Astrocyte (in vitro differentiated cells and primary cell): ENCODE results near the gene GRID2. TPM values are rescaled to one million over a fixed set of nuclear protein-coding genes. Genes with fewer than 3 reads are reported as not detected.

Experiments
- DNase-seq: peaks from one replicate; pipeline ENCODE4 v3.0.0-alpha.2; 2010; ENCODE audit warnings: low read depth
- FAIRE-seq: peaks from 2 replicates; lab custom pipeline; 2011; peaks lifted over from hg19 to GRCh38; lab: Jason Lieb, UNC
- H2AFZ ChIP-seq: 2 replicates; pipeline ENCODE4 v1.6.0; 2012; ENCODE audit warnings: low read depth, low read length, inconsistent platforms
- H3K27ac ChIP-seq: 2 replicates; pipeline ENCODE4 v1.5.1; 2011; ENCODE audit warnings: low read depth, low read length, inconsistent platforms
- H3K27me3 ChIP-seq: 2 replicates; pipeline ENCODE4 v1.6.0; 2011; ENCODE audit warnings: low read length, inconsistent platforms; ENCODE audit not compliant: insufficient read depth
- H3K36me3 ChIP-seq: 2 replicates; pipeline ENCODE4 v1.5.1; 2011; ENCODE audit warnings: low read length, inconsistent platforms; ENCODE audit not compliant: insufficient read depth
- H3K4me1 ChIP-seq: 2 replicates; pipeline ENCODE4 v1.5.1; 2011; ENCODE audit warnings: low read length, inconsistent platforms; ENCODE audit not compliant: insufficient read depth
- H3K4me2 ChIP-seq: 2 replicates; pipeline ENCODE4 v1.6.0; 2012; ENCODE audit warnings: low read length, inconsistent platforms
- H3K4me3 ChIP-seq: 2 replicates; pipeline ENCODE4 v1.5.1; 2011; ENCODE audit warnings: low read depth, mild to moderate bottlenecking, low read length, inconsistent platforms; ENCODE audit not compliant: insufficient read depth
- H3K79me2 ChIP-seq: 2 replicates; pipeline ENCODE4 v1.6.0; 2012; ENCODE audit warnings: mild to moderate bottlenecking, low read length, inconsistent platforms; ENCODE audit not compliant: insufficient read depth
- H3K9ac ChIP-seq: 2 replicates; pipeline ENCODE4 v1.6.0; 2012; ENCODE audit warnings: mild to moderate bottlenecking, low read length, inconsistent platforms
- H3K9me3 ChIP-seq: 2 replicates; pipeline ENCODE4 v1.5.1; 2012; ENCODE audit warnings: low read depth, mild to moderate bottlenecking, low read length, inconsistent platforms; ENCODE audit not compliant: insufficient read depth
- H4K20me1 ChIP-seq: 2 replicates; pipeline ENCODE4 v1.6.0; 2012; ENCODE audit warnings: low read length, inconsistent platforms; ENCODE audit not compliant: insufficient read depth
- H3K27ac Mint-ChIP-seq: one replicate; pipeline ENCODE4 v1.8.0; 2021; ENCODE audit warnings: mild to moderate bottlenecking, mixed read lengths; ENCODE audit not compliant: unreplicated experiment
- H3K27me3 Mint-ChIP-seq: one replicate; pipeline ENCODE4 v1.8.0; 2021; ENCODE audit warnings: low read depth, mixed read lengths; ENCODE audit not compliant: unreplicated experiment
- H3K36me3 Mint-ChIP-seq: one replicate; pipeline ENCODE4 v1.8.0; 2021; ENCODE audit warnings: low read depth, mixed read lengths; ENCODE audit not compliant: unreplicated experiment
- H3K4me1 Mint-ChIP-seq: one replicate; pipeline ENCODE4 v1.8.0; 2021; ENCODE audit warnings: low read depth, mixed read lengths; ENCODE audit not compliant: unreplicated experiment
- H3K4me3 Mint-ChIP-seq: one replicate; pipeline ENCODE4 v1.8.0; 2021; ENCODE audit warnings: mild to moderate bottlenecking, moderate library complexity, mixed read lengths; ENCODE audit not compliant: unreplicated experiment
- H3K9me3 Mint-ChIP-seq: one replicate; pipeline ENCODE4 v1.8.0; 2021; ENCODE audit warnings: mild to moderate bottlenecking, mixed read lengths; ENCODE audit not compliant: unreplicated experiment
- CTCF ChIP-seq: IDR thresholded peaks from 2 replicates; pipeline ENCODE4 v1.5.1; 2011; ENCODE audit warnings: low read depth, mild to moderate bottlenecking, inconsistent platforms, low read length, moderate library complexity; ENCODE audit not compliant: insufficient read depth
- EZH2 ChIP-seq: IDR thresholded peaks from 2 replicates; pipeline ENCODE4 v1.6.1; 2012; ENCODE audit warnings: mild to moderate bottlenecking, low read length, inconsistent platforms; ENCODE audit not compliant: insufficient read depth
- total RNA-seq: library from RNA; stranded (reverse); gene quantifications from 2 replicates; pipeline ENCODE4 v1.2.1, GENCODE V29; 2021

The GRID2 gene
- total RNA-seq, 1 donor from 2014 or later = 0.14 TPM

GRCh38 chr4:93748373-93749291, 1444.9 kb downstream of the GRID2 start:
- Mint-ChIP-seq H3K4me3 (no peak overlapping the region), H3K27ac (no peak overlapping the region), H3K36me3 (no peaks in the 10 kb centered on the region), H3K4me1 (no peaks in the 10 kb centered on the region), H3K27me3 (no peaks in the 10 kb centered on the region), H3K9me3 (no peaks in the 10 kb centered on the region)
- no peaks in the 10 kb centered on the region for H3K36me3 ChIP-seq
- H3K9ac ChIP-seq = no peak overlapping the region
- no peaks in the 10 kb centered on the region for H3K9me3 ChIP-seq
- H2AFZ ChIP-seq = no peak overlapping the region
- no peaks in the 10 kb centered on the region for H3K4me1 ChIP-seq
- FAIRE-seq (no peak), DNase-seq (no peak)
- H3K27me3 ChIP-seq = no peaks in the 10 kb centered on the region
- no peak overlapping the region for H3K4me3 ChIP-seq
- H4K20me1 ChIP-seq = no peaks in the 10 kb centered on the region
- TF ChIP-seq CTCF (no peak), EZH2 (no peak)
- H3K79me2 ChIP-seq = no peaks in the 10 kb centered on the region
- H3K27ac ChIP-seq = no peak overlapping the region
- no peak overlapping the region for H3K4me2 ChIP-seq

GRCh38 chr4:93749292-93749761, 1445.6 kb downstream of the GRID2 start:
- Histone ChIP-seq H3K9ac (no peak overlapping the region), H3K27me3 (no peaks in the 10 kb centered on the region), H3K9me3 (no peaks in the 10 kb centered on the region), H3K4me3 (no peak overlapping the region), H3K79me2 (no peaks in the 10 kb centered on the region), H4K20me1 (no peaks in the 10 kb centered on the region), H2AFZ (no peak overlapping the region), H3K4me1 (no peaks in the 10 kb centered on the region), H3K4me2 (no peak overlapping the region), H3K27ac (no peak overlapping the region), H3K36me3 (no peaks in the 10 kb centered on the region)
- H3K9me3 Mint-ChIP-seq = no peaks in the 10 kb centered on the region
- no peak overlapping the region for H3K4me3 Mint-ChIP-seq
- H3K36me3 Mint-ChIP-seq = no peaks in the 10 kb centered on the region
- no peaks in the 10 kb centered on the region for H3K27me3 Mint-ChIP-seq
- FAIRE-seq = no peak
- no peak for DNase-seq
- no peak for TF ChIP-seq EZH2
- no peak for TF ChIP-seq CTCF
- H3K27ac Mint-ChIP-seq = no peak overlapping the region
- no peaks in the 10 kb centered on the region for H3K4me1 Mint-ChIP-seq

GRCh38 chr4:93751411-93751810, 1447.6 kb downstream of the GRID2 start:
- Histone ChIP-seq H3K4me3 (no peak overlapping the region), H2AFZ (no peak overlapping the region), H4K20me1 (no peaks in the 10 kb centered on the region), H3K4me1 (no peaks in the 10 kb centered on the region), H3K27ac (no peak overlapping the region), H3K36me3 (no peaks in the 10 kb centered on the region), H3K9me3 (no peaks in the 10 kb centered on the region), H3K9ac (no peak overlapping the region), H3K79me2 (no peaks in the 10 kb centered on the region), H3K4me2 (no peak overlapping the region), H3K27me3 (no peaks in the 10 kb centered on the region)
- no peak for FAIRE-seq
- Mint-ChIP-seq H3K4me3 (no peak overlapping the region), H3K36me3 (no peaks in the 10 kb centered on the region), H3K27me3 (no peaks in the 10 kb centered on the region), H3K27ac (no peak overlapping the region), H3K9me3 (no peaks in the 10 kb centered on the region), H3K4me1 (no peaks in the 10 kb centered on the region)
- no peak for TF ChIP-seq EZH2
- no peak for DNase-seq
